GM18870 (cell line): ENCODE data around the gene CYP8B1.
A peak's percentile ranks its signal among the peaks of the same experiment; 100 is the strongest.
"Not testable (repeated sequence)": the region's sequence is repeated elsewhere in the genome, so short reads cannot be mapped to it uniquely, and the experiment has no call there.

Source experiments
- ATAC-seq: cut with Tn5 transposase; IDR thresholded peaks from one replicate; pipeline ENCODE4 v1.9.1; 2021; ENCODE audit warnings: moderate library complexity; ENCODE audit not compliant: unreplicated experiment

Gene CYP8B1

GRCh38 chr3:42886294-42886822 is 10.7 kb upstream of the CYP8B1 start:
- no peak for ATAC-seq

- ATAC-seq, result no peak
Measured at GRCh38 chr3:42884324-42884723, 8.6 kb upstream of the CYP8B1 start.

- not testable (repeated sequence) for ATAC-seq
Measured at GRCh38 chr3:42883251-42883930, 7.7 kb upstream of the CYP8B1 start.

- peak; percentile 91 for ATAC-seq
Measured at GRCh38 chr3:42880601-42881451, 5.1 kb upstream of the CYP8B1 start.

GRCh38 chr3:42880183-42880582 is 4.5 kb upstream of the CYP8B1 start:
- no peak for ATAC-seq

GRCh38 chr3:42877881-42878280 is 2.2 kb upstream of the CYP8B1 start:
- no peak for ATAC-seq

- ATAC-seq, result no peak
Measured at GRCh38 chr3:42876940-42877720, 1.5 kb upstream of the CYP8B1 start.

GRCh38 chr3:42876401-42876800 is 722 bp upstream of the CYP8B1 start:
- no peak for ATAC-seq

- ATAC-seq, result no peak
Measured at GRCh38 chr3:42874749-42875148, 930 bp downstream of the CYP8B1 start.

- no peak for ATAC-seq
Measured at GRCh38 chr3:42873221-42873982, 2.3 kb downstream of the CYP8B1 start.

- no peak for ATAC-seq
Measured at GRCh38 chr3:42872718-42873117, 3.0 kb downstream of the CYP8B1 start.

GRCh38 chr3:42871592-42872196 is 4.0 kb downstream of the CYP8B1 start:
- ATAC-seq, result no peak

- no peak for ATAC-seq
Measured at GRCh38 chr3:42868841-42869240, 6.8 kb downstream of the CYP8B1 start.

- ATAC-seq, result no peak
Measured at GRCh38 chr3:42867138-42867537, 8.5 kb downstream of the CYP8B1 start.

- no peak for ATAC-seq
Measured at GRCh38 chr3:42865256-42865655, 10.4 kb downstream of the CYP8B1 start.

- ATAC-seq, result no peak
Measured at GRCh38 chr3:42864321-42864950, 11.2 kb downstream of the CYP8B1 start.

GRCh38 chr3:42856544-42856943 is 19.1 kb downstream of the CYP8B1 start:
- no peak for ATAC-seq

- ATAC-seq, result no peak
Measured at GRCh38 chr3:42855547-42856380, 19.9 kb downstream of the CYP8B1 start.

GRCh38 chr3:42855219-42855546 is 20.5 kb downstream of the CYP8B1 start:
- no peak for ATAC-seq
